ENCODE measurements around the gene EGFR.

Gene EGFR

GRCh38 chr7:55016746-55017090, 2.1 kb upstream of the EGFR start:
- no peaks in the 10 kb centered on the region for H3K9me3 ChIP-seq (ENCODE audit: control insufficient read depth, low read depth, low read length)
- no peak overlapping the region for H3K9ac ChIP-seq (ENCODE audit: low read length)
- no peaks in the 10 kb centered on the region for H3K4me1 ChIP-seq (ENCODE audit: control insufficient read depth, low read depth, low read length)
- H3K27me3 ChIP-seq (ENCODE audit: control insufficient read depth, insufficient read depth, low read length), result peaks cover 62% of the 10 kb centered on the region
- H3K4me3 ChIP-seq (ENCODE audit: low read length), result no peak overlapping the region
- H3K36me3 ChIP-seq (ENCODE audit: control insufficient read depth, low read depth, low read length), result no peaks in the 10 kb centered on the region
- no peak overlapping the region for H3K27ac ChIP-seq (ENCODE audit: low read length)

- peaks cover 68% of the 10 kb centered on the region for H3K27me3 ChIP-seq (ENCODE audit: control insufficient read depth, insufficient read depth, low read length)
- H3K27ac ChIP-seq (ENCODE audit: low read length), result no peak overlapping the region
Observed at GRCh38 chr7:55017841-55018240, 976 bp upstream of the EGFR start.

GRCh38 chr7:55019191-55019690, 424 bp downstream of the EGFR start:
- Histone ChIP-seq H3K27me3 (ENCODE audit: control insufficient read depth, insufficient read depth, low read length) (peaks cover 68% of the 10 kb centered on the region), H3K4me3 (ENCODE audit: low read length) (peak overlapping the region; percentile 57), H3K4me1 (ENCODE audit: control insufficient read depth, low read depth, low read length) (no peaks in the 10 kb centered on the region), H3K27ac (ENCODE audit: low read length) (no peak overlapping the region), H3K9me3 (ENCODE audit: control insufficient read depth, low read depth, low read length) (no peaks in the 10 kb centered on the region), H3K36me3 (ENCODE audit: control insufficient read depth, low read depth, low read length) (no peaks in the 10 kb centered on the region), H3K9ac (ENCODE audit: low read length) (no peak overlapping the region)

More at GRCh38 chr7:55017841-55018240, 976 bp upstream of the EGFR start:
- Histone ChIP-seq H3K36me3 (ENCODE audit: control insufficient read depth, low read depth, low read length) (no peaks in the 10 kb centered on the region), H3K4me1 (ENCODE audit: control insufficient read depth, low read depth, low read length) (no peaks in the 10 kb centered on the region), H3K9me3 (ENCODE audit: control insufficient read depth, low read depth, low read length) (no peaks in the 10 kb centered on the region), H3K4me3 (ENCODE audit: low read length) (peak overlapping the region; percentile 57), H3K9ac (ENCODE audit: low read length) (no peak overlapping the region)

- Histone ChIP-seq H3K27ac (ENCODE audit: low read length) (no peak overlapping the region), H3K36me3 (ENCODE audit: control insufficient read depth, low read depth, low read length) (no peaks in the 10 kb centered on the region), H3K4me3 (ENCODE audit: low read length) (peak overlapping the region; percentile 57), H3K4me1 (ENCODE audit: control insufficient read depth, low read depth, low read length) (no peaks in the 10 kb centered on the region), H3K27me3 (ENCODE audit: control insufficient read depth, insufficient read depth, low read length) (peaks cover 68% of the 10 kb centered on the region), H3K9me3 (ENCODE audit: control insufficient read depth, low read depth, low read length) (no peaks in the 10 kb centered on the region), H3K9ac (ENCODE audit: low read length) (no peak overlapping the region)
Observed at GRCh38 chr7:55019691-55020465, 1.1 kb downstream of the EGFR start.

GRCh38 chr7:55020466-55020871, 1.7 kb downstream of the EGFR start:
- Histone ChIP-seq H3K9me3 (ENCODE audit: control insufficient read depth, low read depth, low read length) (no peaks in the 10 kb centered on the region), H3K9ac (ENCODE audit: low read length) (no peak overlapping the region), H3K4me3 (ENCODE audit: low read length) (peak overlapping the region; percentile 57), H3K36me3 (ENCODE audit: control insufficient read depth, low read depth, low read length) (no peaks in the 10 kb centered on the region), H3K27me3 (ENCODE audit: control insufficient read depth, insufficient read depth, low read length) (peaks cover 62% of the 10 kb centered on the region), H3K4me1 (ENCODE audit: control insufficient read depth, low read depth, low read length) (no peaks in the 10 kb centered on the region), H3K27ac (ENCODE audit: low read length) (no peak overlapping the region)

GRCh38 chr7:55021053-55021452, 2.2 kb downstream of the EGFR start:
- no peak overlapping the region for H3K9ac ChIP-seq (ENCODE audit: low read length)
- H3K4me1 ChIP-seq (ENCODE audit: control insufficient read depth, low read depth, low read length), result no peaks in the 10 kb centered on the region
- no peaks in the 10 kb centered on the region for H3K9me3 ChIP-seq (ENCODE audit: control insufficient read depth, low read depth, low read length)
- no peaks in the 10 kb centered on the region for H3K36me3 ChIP-seq (ENCODE audit: control insufficient read depth, low read depth, low read length)
- no peak overlapping the region for H3K4me3 ChIP-seq (ENCODE audit: low read length)
- peaks cover 56% of the 10 kb centered on the region for H3K27me3 ChIP-seq (ENCODE audit: control insufficient read depth, insufficient read depth, low read length)
- no peak overlapping the region for H3K27ac ChIP-seq (ENCODE audit: low read length)

- no peak overlapping the region for H3K27ac ChIP-seq (ENCODE audit: low read length)
Observed at GRCh38 chr7:55022002-55022985, 3.5 kb downstream of the EGFR start.

GRCh38 chr7:55023841-55024505, 5.2 kb downstream of the EGFR start:
- no peak overlapping the region for H3K27ac ChIP-seq (ENCODE audit: low read length)
- no peaks in the 10 kb centered on the region for H3K36me3 ChIP-seq (ENCODE audit: control insufficient read depth, low read depth, low read length)
- H3K9ac ChIP-seq (ENCODE audit: low read length), result no peak overlapping the region
- H3K9me3 ChIP-seq (ENCODE audit: control insufficient read depth, low read depth, low read length), result no peaks in the 10 kb centered on the region
- no peak overlapping the region for H3K4me3 ChIP-seq (ENCODE audit: low read length)
- H3K27me3 ChIP-seq (ENCODE audit: control insufficient read depth, insufficient read depth, low read length), result peaks cover 28% of the 10 kb centered on the region
- no peaks in the 10 kb centered on the region for H3K4me1 ChIP-seq (ENCODE audit: control insufficient read depth, low read depth, low read length)

More at GRCh38 chr7:55022002-55022985, 3.5 kb downstream of the EGFR start:
- Histone ChIP-seq H3K9me3 (ENCODE audit: control insufficient read depth, low read depth, low read length) (no peaks in the 10 kb centered on the region), H3K4me3 (ENCODE audit: low read length) (no peak overlapping the region), H3K4me1 (ENCODE audit: control insufficient read depth, low read depth, low read length) (no peaks in the 10 kb centered on the region), H3K9ac (ENCODE audit: low read length) (no peak overlapping the region), H3K27me3 (ENCODE audit: control insufficient read depth, insufficient read depth, low read length) (peaks cover 44% of the 10 kb centered on the region), H3K36me3 (ENCODE audit: control insufficient read depth, low read depth, low read length) (no peaks in the 10 kb centered on the region)

- Histone ChIP-seq H3K4me1 (ENCODE audit: control insufficient read depth, low read depth, low read length) (no peaks in the 10 kb centered on the region), H3K4me3 (ENCODE audit: low read length) (no peak overlapping the region), H3K36me3 (ENCODE audit: control insufficient read depth, low read depth, low read length) (no peaks in the 10 kb centered on the region), H3K27me3 (ENCODE audit: control insufficient read depth, insufficient read depth, low read length) (peaks cover 25% of the 10 kb centered on the region), H3K27ac (ENCODE audit: low read length) (no peak overlapping the region), H3K9ac (ENCODE audit: low read length) (no peak overlapping the region), H3K9me3 (ENCODE audit: control insufficient read depth, low read depth, low read length) (no peaks in the 10 kb centered on the region)
Observed at GRCh38 chr7:55024776-55025175, 6.0 kb downstream of the EGFR start.

GRCh38 chr7:55026086-55026790, 7.4 kb downstream of the EGFR start:
- H3K4me1 ChIP-seq (ENCODE audit: control insufficient read depth, low read depth, low read length), result no peaks in the 10 kb centered on the region
- no peak overlapping the region for H3K27ac ChIP-seq (ENCODE audit: low read length)
- peaks cover 10% of the 10 kb centered on the region for H3K27me3 ChIP-seq (ENCODE audit: control insufficient read depth, insufficient read depth, low read length)
- no peaks in the 10 kb centered on the region for H3K9me3 ChIP-seq (ENCODE audit: control insufficient read depth, low read depth, low read length)
- H3K4me3 ChIP-seq (ENCODE audit: low read length), result no peak overlapping the region
- H3K36me3 ChIP-seq (ENCODE audit: control insufficient read depth, low read depth, low read length), result no peaks in the 10 kb centered on the region
- H3K9ac ChIP-seq (ENCODE audit: low read length), result no peak overlapping the region

Measured in iPS-18a (cell line).